HG02642 (cell line): ENCODE data around the gene ECM2.
"Not testable (repeated sequence)": the region's sequence is repeated elsewhere in the genome, so short reads cannot be mapped to it uniquely, and the experiment has no call there.

Experiments
- ATAC-seq: cut with Tn5 transposase; IDR thresholded peaks from one replicate; pipeline ENCODE4 v1.9.1; 2021; ENCODE audit warnings: mild to moderate bottlenecking; ENCODE audit not compliant: unreplicated experiment, poor library complexity

The ECM2 gene

DNA sequence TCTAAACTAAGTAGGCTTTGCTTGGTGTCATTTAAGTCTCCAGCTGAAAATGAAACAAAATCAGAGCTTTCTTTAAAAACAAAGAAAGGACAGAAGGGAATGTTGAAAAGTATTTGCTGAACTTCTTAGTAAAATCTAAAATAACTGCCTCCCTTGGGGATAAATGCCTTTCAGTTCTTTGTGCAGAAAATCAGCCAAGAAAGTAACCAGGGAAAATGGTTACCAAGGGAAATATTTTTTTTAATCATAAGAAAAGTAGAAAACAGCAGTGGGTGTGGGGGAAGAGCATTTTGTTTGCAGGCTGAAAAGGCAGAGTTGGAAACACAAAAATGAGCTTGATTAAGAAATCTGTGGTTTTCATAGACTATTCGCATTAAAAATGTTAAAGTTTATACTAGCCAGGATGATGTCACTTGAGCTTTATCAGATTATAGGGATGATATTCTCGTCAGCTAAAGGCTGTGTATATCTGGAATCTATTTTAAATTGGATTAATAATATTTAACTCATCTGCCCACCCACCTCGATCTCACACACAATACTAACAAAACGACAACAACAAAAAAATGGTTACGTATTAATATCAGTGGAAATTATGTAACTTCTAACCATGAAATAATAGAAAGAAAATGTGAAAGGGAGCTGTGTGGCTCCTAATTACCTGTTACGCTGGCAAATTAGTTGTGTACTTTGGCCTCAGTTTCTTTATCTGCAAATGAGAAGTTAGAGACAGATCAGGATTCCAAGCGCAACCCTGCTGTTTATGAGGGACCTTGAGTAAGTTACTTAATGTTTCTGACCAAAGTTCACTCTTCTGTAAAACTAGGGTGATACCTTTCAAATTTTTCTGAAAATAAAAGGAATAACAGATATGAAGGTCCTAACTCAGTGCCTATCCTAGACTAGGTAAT lies at the start of gene ECM2:
TSS of gene ECM2 (minus strand) at position 51 of the 911 bp plus-strand sequence. CDS start 13,124 bp downstream, outside the sequence.
- no peak for ATAC-seq

DNA sequence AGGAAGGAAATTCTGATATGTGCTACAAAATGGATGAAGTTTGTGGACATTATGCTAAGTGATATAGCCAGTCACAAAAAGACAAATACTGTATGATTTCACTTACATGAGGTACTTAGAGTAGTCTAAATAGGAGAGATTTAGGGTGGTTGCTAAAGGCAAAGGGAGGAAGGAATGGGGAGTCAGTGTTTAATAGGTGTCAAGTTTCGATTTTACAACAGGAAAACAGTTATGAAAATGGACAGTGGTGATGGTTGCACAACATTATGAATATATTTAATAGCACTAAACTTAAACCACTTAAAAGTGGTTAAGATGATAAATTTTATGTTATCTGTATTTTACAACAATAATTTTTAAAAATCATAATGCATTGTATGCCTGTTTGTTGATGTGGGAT lies 40.4 kb upstream of the ECM2 start:
- ATAC-seq, result no peak

DNA sequence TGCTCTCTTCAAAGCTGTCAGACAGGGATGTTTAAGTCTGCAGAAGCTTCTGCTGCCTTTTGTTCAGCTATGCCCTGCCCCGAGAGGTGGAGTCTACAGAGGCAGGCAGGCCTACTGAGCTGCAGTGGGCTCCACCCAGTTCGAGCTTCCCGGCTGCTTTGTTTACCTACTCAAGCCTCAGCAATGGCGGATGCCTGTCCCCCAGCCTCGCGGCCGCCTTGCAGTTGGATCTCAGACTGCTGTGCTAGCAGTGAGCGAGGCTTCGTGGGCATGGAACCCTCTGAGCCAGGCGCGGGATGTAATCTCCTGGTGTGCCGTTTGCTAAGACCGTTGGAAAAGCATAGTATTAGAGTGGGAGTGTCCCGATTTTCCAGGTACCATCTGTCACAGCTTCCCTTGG lies 37.8 kb upstream of the ECM2 start:
- ATAC-seq, result not testable (repeated sequence)

DNA sequence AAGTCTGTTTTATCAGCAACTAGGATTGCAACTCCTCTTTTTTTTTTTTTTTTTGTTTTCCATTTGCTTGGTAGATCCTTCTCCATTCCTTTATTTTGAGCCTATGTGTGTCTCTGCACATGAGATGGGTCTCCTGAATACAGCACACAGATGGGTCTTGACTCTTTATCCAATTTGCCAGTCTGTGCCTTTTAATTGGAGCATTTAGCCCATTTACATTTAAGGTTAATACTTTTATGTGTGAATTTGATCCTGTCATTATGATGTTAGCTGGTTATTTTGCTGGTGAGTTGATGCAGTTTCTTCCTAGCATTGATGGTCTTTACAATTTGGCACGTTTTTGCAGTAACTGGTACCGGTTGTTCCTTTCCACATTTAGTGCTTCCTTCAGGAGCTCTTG lies 36.1 kb upstream of the ECM2 start:
- ATAC-seq, result not testable (repeated sequence)

DNA sequence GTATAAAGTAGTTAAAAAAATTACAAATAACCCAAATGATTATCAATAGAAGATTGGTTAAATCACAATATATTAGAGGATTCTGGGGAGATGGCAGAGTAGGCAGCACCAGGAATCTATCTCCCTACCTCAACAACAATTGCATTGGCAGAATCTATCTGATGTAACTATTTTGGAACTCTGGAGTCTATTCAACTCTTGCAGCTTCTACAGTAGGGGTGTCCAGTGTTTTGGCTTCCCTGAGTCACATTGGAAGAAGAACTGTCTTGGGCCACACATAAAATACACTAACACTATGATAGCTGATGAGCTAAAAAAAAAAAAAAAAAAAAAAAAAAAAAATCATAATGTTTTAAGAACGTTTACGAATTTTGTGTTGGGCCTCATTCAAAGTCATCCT lies 29.2 kb upstream of the ECM2 start:
- ATAC-seq, result no peak

DNA sequence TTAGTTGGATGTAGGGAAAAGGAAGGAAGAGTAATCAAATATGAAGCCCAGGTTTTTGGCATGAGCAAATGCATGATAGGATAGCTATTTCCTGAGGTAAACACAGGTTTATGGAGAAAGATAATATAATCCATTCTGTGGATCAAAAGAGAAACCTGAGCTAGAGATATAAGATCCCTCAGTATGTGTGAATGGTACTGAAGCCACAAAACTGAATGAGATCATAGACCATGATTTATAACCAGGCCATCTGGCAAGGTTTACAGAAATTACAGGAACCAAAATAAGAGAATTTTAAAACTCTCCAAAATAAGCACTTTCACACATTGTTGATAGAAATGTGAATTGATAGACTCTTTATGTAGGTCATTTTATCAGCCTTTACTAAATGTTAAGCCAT lies 28.7 kb upstream of the ECM2 start:
- no peak for ATAC-seq

DNA sequence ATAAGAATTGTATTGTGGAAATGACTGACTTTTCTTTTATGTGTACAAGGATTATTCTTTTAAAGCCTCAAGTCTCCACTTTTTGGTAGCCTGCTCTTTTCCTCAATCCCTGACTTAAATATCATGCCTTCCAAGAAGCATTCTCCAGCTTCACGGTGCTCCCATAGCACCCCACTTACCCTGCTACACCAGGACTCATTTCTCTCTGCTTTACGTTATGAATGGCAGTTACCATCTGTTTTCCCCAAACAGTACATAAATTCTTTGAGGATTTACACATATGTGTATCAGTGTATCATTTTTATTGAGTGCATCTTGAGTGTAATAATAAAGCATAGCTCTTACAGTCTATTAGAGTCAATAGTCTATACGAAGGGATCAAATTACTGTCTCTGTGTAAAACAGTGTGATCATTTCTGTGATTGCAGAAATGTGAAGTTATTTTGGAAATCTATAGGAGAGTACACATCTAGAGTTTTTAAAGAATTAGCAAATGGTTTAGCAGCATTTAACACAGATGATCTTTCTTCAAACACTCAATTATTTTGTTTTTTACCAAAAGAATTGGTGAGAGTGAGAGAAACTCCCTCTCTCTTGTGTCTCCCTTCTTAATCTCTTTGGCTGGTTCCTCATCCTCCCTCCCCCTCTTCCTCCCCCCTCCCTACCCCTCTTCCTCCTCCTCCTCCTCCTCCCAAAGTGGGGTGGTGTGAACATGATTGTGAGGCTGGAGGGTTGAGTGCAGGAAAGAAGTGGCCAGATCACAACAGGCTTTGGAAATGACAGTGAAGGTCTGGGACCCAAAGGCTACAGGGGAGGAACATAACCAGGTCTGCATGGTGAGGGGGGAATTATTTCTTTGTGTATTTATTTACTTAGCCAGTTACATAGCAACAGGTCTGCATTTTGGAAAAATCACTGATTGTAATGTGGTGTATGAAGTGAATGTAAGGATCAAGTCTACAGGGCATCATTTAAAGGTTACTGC lies 27.6 kb upstream of the ECM2 start:
- no peak for ATAC-seq

DNA sequence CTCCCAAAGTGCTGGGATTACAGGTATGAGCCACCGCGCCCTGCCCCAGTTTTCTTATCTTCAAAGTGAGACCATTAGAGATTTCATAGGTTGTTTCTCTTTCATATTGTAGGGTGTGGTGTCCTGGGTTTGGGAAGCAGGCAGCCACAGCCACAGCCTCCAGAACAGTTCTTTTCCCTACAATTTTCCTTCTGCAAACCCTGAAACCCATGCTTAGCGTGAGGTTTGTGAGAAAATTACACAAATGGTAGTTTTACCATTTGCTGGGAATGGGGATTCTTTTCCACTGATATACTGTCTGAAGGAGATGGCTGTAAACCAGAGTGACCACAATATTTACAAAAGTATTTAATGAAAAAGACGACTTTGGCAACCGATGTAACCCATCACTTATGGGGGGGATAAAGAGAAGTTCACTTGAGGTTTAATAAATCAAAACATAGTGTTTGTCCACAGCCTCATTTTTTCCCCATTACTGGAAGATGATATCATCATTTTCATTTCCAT lies 26.7 kb upstream of the ECM2 start:
- ATAC-seq, result no peak

DNA sequence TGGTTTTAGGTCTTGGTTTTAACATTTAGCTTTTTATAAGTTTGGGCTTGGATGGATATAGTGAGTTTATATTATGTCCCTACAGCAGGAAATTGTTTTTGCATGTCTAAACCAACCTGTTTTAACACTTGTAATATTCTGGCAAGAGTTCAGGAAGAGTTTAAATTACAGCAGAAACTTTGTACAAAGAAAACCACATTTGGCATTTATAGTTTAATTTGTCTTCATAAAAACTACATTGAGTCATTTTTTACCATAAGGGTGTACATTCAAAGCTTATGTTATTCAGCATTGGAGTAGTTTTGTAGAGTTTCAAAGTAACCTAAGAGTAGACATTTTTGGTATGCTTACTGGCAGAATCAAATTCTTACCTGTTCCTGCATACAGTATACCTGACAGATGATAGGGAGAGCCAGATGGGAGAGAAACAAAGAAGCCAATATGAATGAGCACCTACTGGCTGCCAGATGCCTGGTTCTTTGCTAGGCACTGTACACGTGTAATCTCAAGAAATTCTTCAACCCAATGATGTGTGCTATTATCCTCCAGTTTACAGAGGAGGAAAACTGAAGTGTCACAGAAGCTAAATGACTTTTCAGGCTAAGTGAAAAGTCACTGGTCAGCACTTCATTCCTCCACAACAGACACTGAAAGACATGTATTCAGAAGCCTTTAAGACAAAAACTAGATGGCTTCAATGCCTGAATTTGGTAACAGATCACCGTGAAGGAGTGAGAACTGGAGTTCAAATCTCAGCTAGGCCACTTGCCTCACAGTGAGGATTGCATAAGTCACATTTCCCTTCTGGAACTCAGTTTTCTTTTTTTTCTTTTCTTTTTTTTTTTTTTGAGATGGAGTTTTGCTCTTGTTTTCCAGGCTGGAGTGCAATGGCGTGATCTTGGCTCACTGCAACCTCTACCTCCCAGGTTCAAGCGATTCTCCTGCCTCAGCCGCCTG lies 25.9 kb upstream of the ECM2 start:
- ATAC-seq, result no peak

DNA sequence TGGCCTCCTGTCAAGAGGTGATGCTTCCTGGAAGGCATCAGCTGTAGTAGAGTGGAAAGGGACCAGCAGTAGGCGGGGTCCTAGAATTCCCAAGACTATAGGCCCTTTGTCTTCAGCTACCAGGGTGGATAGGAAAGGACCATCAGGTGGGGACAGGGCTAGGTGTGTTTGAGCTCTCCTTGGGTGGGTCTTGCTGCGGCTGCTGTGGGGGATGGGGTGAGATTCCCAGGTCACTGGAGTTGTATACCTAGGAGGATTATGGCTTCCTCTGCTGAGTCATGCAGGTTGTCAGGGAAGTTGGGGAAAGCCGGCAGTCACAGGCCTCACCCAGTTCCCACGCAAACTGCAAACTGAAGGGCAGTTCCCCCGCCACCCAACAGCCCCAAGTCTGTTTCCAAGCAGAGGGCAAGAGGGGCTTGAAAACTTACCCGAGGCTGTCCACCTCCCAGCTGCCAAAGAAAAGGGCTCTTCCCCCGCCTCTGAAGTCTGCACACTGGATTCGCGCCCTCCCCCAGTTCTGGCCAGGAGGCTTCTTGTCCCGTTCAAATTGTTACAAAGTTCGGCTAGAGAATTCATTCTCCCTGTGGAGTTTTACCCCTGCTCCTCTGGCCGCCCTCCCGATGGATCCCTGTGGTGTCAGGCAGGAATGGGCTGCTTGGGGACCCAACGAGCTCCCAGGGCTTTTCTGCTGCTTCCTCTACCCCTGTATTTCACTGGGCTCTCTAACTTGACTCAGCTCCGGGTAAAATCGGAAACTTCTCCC lies 23.0 kb upstream of the ECM2 start:
- no peak for ATAC-seq

DNA sequence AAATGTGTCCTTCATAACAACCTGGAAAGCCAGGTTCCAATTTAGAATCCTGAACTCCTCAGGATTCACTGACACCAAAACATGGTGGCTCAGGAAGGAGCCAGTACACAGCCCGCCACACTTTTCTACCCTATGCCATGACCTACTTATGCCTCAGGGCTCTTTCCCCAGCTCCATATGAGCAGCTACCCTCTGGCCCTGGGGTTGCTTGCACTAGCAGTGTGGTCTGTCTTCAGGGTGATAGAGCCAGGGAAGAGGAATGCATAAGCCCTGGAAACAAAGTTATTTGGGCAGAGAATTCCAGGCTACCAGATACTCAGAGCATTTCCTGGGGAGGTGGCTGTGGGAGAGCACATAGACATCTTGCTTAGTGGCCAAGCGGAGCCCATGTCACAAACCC lies 15.0 kb upstream of the ECM2 start:
- ATAC-seq, result no peak

DNA sequence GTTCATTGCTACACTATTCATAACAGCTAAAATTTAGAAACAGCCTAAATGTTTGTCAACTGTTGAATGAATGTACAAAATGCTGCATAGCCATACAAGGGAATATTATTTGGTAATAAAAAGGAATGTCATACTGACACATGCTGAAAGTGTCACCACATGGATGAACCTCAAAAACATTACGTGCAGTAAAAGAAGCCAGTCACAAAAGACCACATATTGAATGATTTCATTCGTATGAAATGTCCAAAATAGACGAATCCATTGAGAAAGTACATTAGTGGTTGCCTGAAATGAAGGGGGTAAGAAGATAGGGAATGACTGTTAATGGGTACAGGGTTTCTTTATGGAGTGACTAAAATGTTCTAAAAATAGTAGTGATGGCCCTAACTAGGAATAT lies 11.6 kb upstream of the ECM2 start:
- ATAC-seq, result no peak

DNA sequence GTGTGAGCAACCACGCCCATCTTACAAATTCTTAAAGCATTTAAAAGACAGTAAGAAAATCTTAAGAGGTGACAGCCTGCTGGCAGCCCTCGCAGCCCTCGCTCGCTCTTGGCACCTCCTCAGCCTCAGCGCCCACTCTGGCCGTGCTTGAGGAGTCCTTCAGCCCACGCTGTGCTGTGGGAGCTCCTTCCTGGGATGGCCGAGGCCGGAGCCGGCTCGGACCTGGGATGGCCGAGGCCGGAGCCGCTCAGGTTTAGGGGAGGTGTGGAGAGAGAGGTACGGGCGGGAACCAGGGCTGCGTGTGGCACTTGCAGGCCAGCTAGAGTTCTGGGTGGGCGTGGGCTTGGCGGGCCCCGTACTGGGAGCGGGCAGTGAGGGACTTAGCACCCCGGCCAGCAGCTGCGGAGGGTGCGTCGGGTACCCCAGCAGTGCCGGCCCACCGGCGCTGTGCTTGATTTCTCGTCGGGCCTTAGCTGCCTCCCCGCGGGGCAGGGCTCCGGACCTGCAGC lies 9.3 kb upstream of the ECM2 start:
- no peak for ATAC-seq

DNA sequence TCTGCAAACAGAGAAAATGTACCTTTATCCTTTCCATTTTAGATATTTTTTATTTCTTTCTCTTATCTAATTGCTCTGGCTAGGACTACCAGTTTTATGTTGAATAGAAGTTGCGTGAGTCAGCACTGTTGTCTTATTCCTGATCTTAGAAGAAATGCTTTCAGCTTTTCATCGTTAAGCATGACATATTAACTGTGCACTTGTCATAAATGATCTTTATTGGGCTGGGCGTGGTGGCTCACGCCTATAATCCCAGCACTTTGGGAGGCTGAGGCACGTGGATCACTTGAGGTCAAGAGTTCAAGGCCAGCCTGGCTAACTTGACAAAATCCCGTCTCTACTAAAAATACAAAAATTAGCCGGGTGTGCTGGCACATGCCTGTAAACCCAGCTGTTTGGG lies 8.2 kb upstream of the ECM2 start:
- ATAC-seq, result no peak

DNA sequence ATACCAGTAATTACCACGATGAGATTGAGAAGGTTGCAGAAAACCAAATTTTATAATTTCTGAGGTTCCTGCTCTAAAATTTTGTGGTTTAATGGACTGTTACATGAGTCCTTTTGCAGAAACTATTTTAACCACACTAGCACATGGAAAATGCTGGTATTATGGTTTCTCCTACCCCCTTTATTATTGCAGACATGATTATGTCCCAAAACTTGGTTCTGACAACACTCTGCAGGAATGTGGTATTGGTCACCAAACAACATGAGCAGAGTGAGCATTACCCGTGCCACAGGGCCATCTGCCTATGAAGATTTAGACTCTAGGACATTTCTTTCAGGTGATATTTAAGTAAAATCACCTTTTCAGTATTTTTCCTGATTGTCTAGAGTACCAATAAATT lies 2.8 kb upstream of the ECM2 start:
- no peak for ATAC-seq

DNA sequence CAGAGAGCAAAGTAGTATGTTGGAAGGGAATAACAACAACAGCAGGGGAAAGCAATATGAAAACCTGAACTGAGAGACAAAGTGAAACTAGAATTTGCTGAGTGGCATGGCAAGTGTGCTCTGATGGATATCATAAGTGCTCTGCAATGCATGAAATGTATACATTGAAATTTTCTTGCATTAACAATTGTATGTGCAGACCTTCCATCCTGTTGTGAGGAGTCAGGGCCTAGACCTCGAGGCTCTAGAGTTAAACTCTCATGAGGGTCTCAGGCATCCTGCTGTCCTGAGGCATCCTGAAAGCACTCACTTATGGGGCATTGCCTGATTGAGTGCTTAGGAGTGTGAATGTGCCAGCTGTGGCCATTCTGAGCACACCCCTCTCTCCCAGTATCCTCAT lies 1.1 kb downstream of the ECM2 start:
- no peak for ATAC-seq

DNA sequence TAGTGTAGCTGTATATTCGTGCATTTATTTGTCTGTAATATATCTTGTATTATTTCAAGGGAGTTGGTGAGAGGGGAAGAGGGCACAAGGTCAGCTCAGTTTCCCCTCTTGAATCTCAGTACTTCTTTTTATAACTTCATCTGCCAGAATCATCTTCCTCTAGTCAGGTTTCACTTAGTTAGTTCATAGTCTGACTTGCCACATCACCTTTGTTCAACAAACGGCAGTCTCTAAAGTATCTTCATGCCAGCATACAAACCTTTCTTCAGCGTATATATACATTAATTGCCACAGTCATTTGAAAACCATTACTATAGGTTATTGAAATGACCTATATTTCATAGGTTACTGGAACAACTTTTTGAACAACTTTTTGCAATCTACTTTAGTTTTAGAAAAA lies 1.6 kb downstream of the ECM2 start:
- ATAC-seq, result no peak

DNA sequence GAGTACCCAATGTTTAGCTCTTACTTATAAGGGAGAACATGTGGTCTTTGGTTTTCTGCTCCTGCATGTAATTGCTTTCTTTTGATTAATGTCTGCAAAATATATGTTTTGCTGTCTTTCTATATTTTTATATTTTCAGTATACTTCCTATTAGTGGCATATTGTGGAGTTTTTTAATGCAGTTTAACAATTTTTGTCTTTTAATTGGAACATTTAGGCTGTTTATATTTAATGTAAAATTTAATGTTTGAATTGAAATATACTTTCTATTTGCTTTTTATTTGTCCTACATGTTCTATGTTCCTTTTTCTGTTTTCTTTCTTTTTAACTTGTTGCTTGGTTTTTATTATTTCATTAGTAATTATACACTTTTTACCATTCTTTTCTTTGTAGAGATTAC lies 4.9 kb downstream of the ECM2 start:
- ATAC-seq, result no peak

DNA sequence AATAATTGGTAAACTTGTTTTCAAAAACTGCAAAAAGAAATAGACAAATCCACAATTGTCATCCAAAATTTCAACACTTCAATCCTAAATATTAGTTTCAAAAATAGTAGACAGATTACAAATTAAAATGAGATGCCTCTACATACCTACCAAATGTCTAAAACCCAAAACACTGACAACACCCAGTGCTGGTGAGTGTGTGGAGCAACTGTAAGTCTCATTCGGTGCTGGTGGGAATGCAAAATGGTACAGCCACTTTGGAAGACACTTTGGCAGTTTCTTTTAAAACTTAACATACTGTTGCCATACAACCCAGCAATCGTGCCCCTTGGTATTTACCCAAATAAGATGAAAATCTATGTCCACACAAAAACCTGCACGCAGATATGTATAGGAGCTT lies 6.7 kb downstream of the ECM2 start:
- ATAC-seq, result no peak
